Neuronal stem cell (in vitro differentiated cells): ENCODE measurements around the gene POLN.
A peak's percentile ranks its signal among the peaks of the same experiment; 100 is the strongest.

ENCODE experiments used
- DNase-seq: peaks from one replicate; pipeline ENCODE4 v3.0.0-alpha.2; 2013; ENCODE audit warnings: low spot score
- H2AFZ ChIP-seq: one replicate; pipeline ENCODE4 v1.6.1; 2013; ENCODE audit warnings: mild to moderate bottlenecking, low read length, inconsistent platforms
- H2AK5ac ChIP-seq: 2 replicates; pipeline ENCODE4 v1.6.1; 2013; ENCODE audit warnings: low read depth, mild to moderate bottlenecking, inconsistent platforms, low read length, moderate library complexity, mixed read lengths
- H2BK120ac ChIP-seq: 2 replicates; pipeline ENCODE4 v1.6.1; 2013; ENCODE audit warnings: low read depth, mild to moderate bottlenecking, inconsistent platforms, low read length, moderate library complexity, mixed read lengths
- H2BK12ac ChIP-seq: one replicate; pipeline ENCODE4 v1.6.1; 2013; ENCODE audit warnings: low read length, inconsistent platforms
- H2BK15ac ChIP-seq: 2 replicates; pipeline ENCODE4 v1.6.1; 2013; ENCODE audit warnings: mild to moderate bottlenecking, low read length, inconsistent platforms, mixed read lengths
- H2BK5ac ChIP-seq: one replicate; pipeline ENCODE4 v1.6.1; 2013; ENCODE audit warnings: inconsistent platforms, mild to moderate bottlenecking, low read length, moderate library complexity
- H3K14ac ChIP-seq: one replicate; pipeline ENCODE4 v1.6.1; 2013; ENCODE audit warnings: low read length, inconsistent platforms
- H3K18ac ChIP-seq: 2 replicates; pipeline ENCODE4 v1.6.1; 2013; ENCODE audit warnings: low read length, inconsistent platforms
- H3K23ac ChIP-seq: 2 replicates; pipeline ENCODE4 v1.6.1; 2013; ENCODE audit warnings: low read depth, mild to moderate bottlenecking, mixed read lengths, low read length, inconsistent platforms; ENCODE audit not compliant: poor library complexity
- H3K27ac ChIP-seq: replicated peaks from 3 replicates; pipeline ENCODE4 v1.5.1; 2013; ENCODE audit warnings: low read length, inconsistent platforms
- H3K27me3 ChIP-seq, 3 experiments: 2 replicates each; pipeline ENCODE4 v1.6.1; 2013; ENCODE audit warnings: low read length in 3 of 3, mild to moderate bottlenecking in 2 of 3, inconsistent platforms in 1 of 3, low read depth in 1 of 3, mixed read lengths in 1 of 3, moderate library complexity in 1 of 3; ENCODE audit not compliant: control insufficient read depth in 3 of 3, insufficient read depth in 3 of 3
- H3K36me3 ChIP-seq, 2 donors: replicated peaks in 1 of 2; 2 replicates each; pipeline ENCODE4 v1.6.1; 2013; ENCODE audit warnings: low read length in 2 of 2; ENCODE audit not compliant: control insufficient read depth in 2 of 2, insufficient read depth in 2 of 2
- H3K4ac ChIP-seq: 2 replicates; pipeline ENCODE4 v1.6.1; 2013; ENCODE audit warnings: inconsistent platforms, mild to moderate bottlenecking, low read length, moderate library complexity
- H3K4me1 ChIP-seq, 2 donors: 1 replicate in 1 of 2; 2 replicates in 1 of 2; pipeline ENCODE4 v1.6.1; 2013; ENCODE audit warnings: low read length in 2 of 2, low read depth in 1 of 2; ENCODE audit not compliant: control insufficient read depth in 2 of 2, insufficient read depth in 1 of 2
- H3K4me2 ChIP-seq: one replicate; pipeline ENCODE4 v1.6.1; 2013; ENCODE audit warnings: mild to moderate bottlenecking, low read length, inconsistent platforms; ENCODE audit not compliant: insufficient read depth, poor library complexity, severe bottlenecking
- H3K4me3 ChIP-seq, 2 donors: 2 replicates each; pipeline ENCODE4 v1.5.1; 2013; ENCODE audit warnings: low read length in 2 of 2, mild to moderate bottlenecking in 2 of 2, inconsistent platforms in 1 of 2, moderate library complexity in 1 of 2
- H3K79me1 ChIP-seq: one replicate; pipeline ENCODE4 v1.6.1; 2013; ENCODE audit warnings: low read depth, mild to moderate bottlenecking, inconsistent platforms, low read length, moderate library complexity
- H3K9ac ChIP-seq: one replicate; pipeline ENCODE4 v1.6.1; 2013; ENCODE audit warnings: mild to moderate bottlenecking, low read depth, low read length, inconsistent platforms; ENCODE audit not compliant: poor library complexity
- H3K9me3 ChIP-seq, 2 donors: replicated peaks in 1 of 2; 2 replicates each; pipeline versions ENCODE3 to v1.6.1; 2013; ENCODE audit warnings: low read length in 2 of 2, mild to moderate bottlenecking in 2 of 2, inconsistent platforms in 1 of 2, low read depth in 1 of 2, mixed read lengths in 1 of 2, moderate library complexity in 1 of 2; ENCODE audit not compliant: control insufficient read depth in 2 of 2, insufficient read depth in 1 of 2
- H4K8ac ChIP-seq: one replicate; pipeline ENCODE4 v1.6.1; 2013; ENCODE audit warnings: low read depth, mild to moderate bottlenecking, inconsistent platforms, low read length, moderate library complexity
- H4K91ac ChIP-seq: one replicate; pipeline ENCODE4 v1.6.1; 2013; ENCODE audit warnings: low read length, low read depth, mild to moderate bottlenecking, inconsistent platforms; ENCODE audit not compliant: poor library complexity
- WGBS, 2 donors: extraction: QIAGEN DNeasy Blood & Tissue Kit; methylation state at CpG; one replicate each; pipeline ENCODE4 v1.1.7; 2013; ENCODE audit warnings: missing lambda C conversion rate in 2 of 2, mixed read lengths in 1 of 2; ENCODE audit not compliant: insufficient read length in 2 of 2, insufficient replicate concordance in 1 of 2; ENCODE audit errors: extremely low coverage in 2 of 2; 5-methylcytosine and 5-hydroxymethylcytosine counted together

POLN gene

DNA sequence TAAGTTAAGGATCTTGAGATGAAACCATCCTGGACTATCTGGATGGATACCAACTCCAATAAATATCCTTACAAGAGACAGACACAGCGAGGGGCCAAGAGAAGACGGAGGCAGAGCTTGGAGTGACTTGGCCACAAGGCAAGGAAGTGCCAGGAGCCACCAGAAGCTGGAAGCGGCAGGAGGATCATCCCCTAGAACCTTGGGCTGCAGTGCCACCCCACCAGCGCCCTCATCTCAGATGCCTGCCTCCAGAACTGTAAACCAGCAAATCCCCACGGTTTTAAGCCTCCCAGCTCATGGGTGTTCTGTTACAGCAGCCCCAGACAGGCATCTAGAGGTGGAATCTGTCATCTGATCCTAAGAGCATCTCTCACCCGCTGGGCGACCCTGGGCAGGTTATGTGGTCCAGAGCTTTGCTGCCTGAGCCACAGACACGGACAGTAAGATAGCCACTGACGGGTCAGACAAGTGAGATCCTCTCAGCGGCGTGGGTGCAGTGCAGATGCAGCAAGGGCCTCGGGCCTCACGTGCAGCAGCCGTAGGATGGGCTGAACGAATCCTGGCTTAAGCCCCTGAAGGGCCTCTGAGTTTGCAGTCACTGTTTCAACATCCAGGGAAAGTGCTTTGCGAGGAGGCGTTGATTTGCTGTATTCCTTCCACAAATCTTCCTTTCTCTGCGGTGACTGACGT is 45.1 kb upstream of the POLN start:
- WGBS, 2 donors: no CpG with 5 or more reads among the region's 19 CpGs
- H3K4me3 ChIP-seq: no peak overlapping the region
- no peak overlapping the region for H2AFZ ChIP-seq
- no peak overlapping the region for H3K23ac ChIP-seq
- H3K9me3 ChIP-seq: no peaks in the 10 kb centered on the region
- no peak overlapping the region for H2BK120ac ChIP-seq
- DNase-seq: no peak
- no peak overlapping the region for H3K14ac ChIP-seq
- H3K79me1 ChIP-seq: peaks cover 4% of the 10 kb centered on the region
- H4K8ac ChIP-seq: no peak overlapping the region
- no peak overlapping the region for H2BK5ac ChIP-seq
- H3K27me3 ChIP-seq: peaks cover 0 to 26% (median 0%) of the 10 kb centered on the region in 3 experiments
- H3K27ac ChIP-seq: no peak overlapping the region
- no peak overlapping the region for H3K4me2 ChIP-seq
- H3K4ac ChIP-seq: no peak overlapping the region
- peak overlapping the region; percentile 81 for H3K18ac ChIP-seq
- H2BK12ac ChIP-seq: no peak overlapping the region
- H4K91ac ChIP-seq: no peak overlapping the region
- H3K36me3 ChIP-seq: no peaks in the 10 kb centered on the region
- peak overlapping the region; percentile 97 for H2BK15ac ChIP-seq
- peaks cover 0 to 22% of the 10 kb centered on the region in 2 donors for H3K4me1 ChIP-seq
- no peak overlapping the region for H2AK5ac ChIP-seq
- H3K9ac ChIP-seq: peak overlapping the region; percentile 35

- Histone ChIP-seq H3K36me3 (no peaks in the 10 kb centered on the region), H3K27ac (no peak overlapping the region), H2BK12ac (peak overlapping the region; percentile 43), H3K14ac (peak overlapping the region; percentile 75), H3K4me3 (no peak overlapping the region), H3K18ac (peak overlapping the region; percentile 84), H3K79me1 (peaks cover 2% of the 10 kb centered on the region), H3K4me2 (no peak overlapping the region), H3K9me3 (no peaks in the 10 kb centered on the region), H4K91ac (no peak overlapping the region), H2BK5ac (peak overlapping the region; percentile 21), H3K27me3 (peaks cover 0 to 24% (median 0%) of the 10 kb centered on the region in 3 experiments), H2AK5ac (no peak overlapping the region), H2AFZ (no peak overlapping the region), H2BK120ac (no peak overlapping the region), H3K9ac (peak overlapping the region; percentile 55), H3K23ac (peak overlapping the region; percentile 6), H3K4ac (no peak overlapping the region), H2BK15ac (no peak overlapping the region), H4K8ac (no peak overlapping the region), H3K4me1 (peaks cover 0 to 22% of the 10 kb centered on the region in 2 donors)
- no peak for DNase-seq
- no CpG with 5 or more reads among the region's 27 CpGs for WGBS, 2 donors
Observed at GRCh38 chr4:2285613-2286381, 43.9 kb upstream of the POLN start.

DNA sequence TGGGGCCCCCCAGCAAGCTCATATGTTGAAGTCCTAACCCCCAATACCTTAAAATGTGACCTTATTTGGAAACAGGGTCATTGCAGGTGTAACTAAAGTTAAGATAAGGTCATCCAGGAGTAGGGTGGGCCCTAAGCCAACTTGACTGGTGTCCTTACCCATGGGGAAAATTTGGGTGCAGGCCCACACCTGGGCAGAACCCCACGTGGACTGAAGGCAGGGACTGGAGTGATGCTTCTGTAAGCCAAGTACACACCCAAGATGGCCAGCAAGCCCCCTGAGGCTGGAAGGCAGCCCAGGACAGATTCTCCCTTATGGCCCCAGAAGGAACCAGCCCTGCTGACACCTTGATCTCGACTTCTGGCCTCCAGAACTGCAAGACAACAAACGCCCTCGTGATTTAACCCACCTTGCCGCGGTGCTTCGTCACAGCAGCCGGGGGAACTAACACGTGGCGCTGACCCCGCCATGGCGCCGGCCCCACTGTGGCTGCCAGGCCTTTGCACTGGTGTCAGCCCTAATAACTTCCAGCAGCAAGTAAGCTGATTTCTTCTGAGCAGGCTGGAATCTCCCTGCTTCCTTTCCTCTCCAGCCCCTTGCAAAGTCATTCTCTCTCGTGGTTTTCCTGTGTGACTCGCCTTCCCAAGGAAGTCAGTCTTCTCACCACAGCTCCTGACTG is 43.2 kb upstream of the POLN start:
- H3K27me3 ChIP-seq: peaks cover 0 to 21% (median 0%) of the 10 kb centered on the region in 3 experiments

More for the DNA sequence above, 43.2 kb upstream of the POLN start:
- Histone ChIP-seq H4K8ac (no peak overlapping the region), H3K14ac (no peak overlapping the region), H3K23ac (no peak overlapping the region), H3K4me1 (peaks cover 0 to 20% of the 10 kb centered on the region in 2 donors), H4K91ac (no peak overlapping the region), H2BK15ac (no peak overlapping the region), H2AK5ac (no peak overlapping the region), H3K9me3 (no peaks in the 10 kb centered on the region), H2AFZ (no peak overlapping the region), H3K36me3 (no peaks in the 10 kb centered on the region), H3K79me1 (peaks cover 2% of the 10 kb centered on the region), H2BK12ac (peak overlapping the region; percentile 43), H3K18ac (peak overlapping the region; percentile 17), H2BK120ac (no peak overlapping the region), H3K4me3 (no peak overlapping the region), H3K4me2 (no peak overlapping the region), H3K4ac (no peak overlapping the region), H3K27ac (no peak overlapping the region), H2BK5ac (no peak overlapping the region), H3K9ac (peak overlapping the region; percentile 55)
- no CpG with 5 or more reads among the region's 15 CpGs for WGBS, 2 donors
- DNase-seq: no peak
